PC-9 (cell line): Measurements from ENCODE around the gene KRTAP5-6. TPM values are rescaled to one million over a fixed set of nuclear protein-coding genes. Genes with fewer than 3 reads are reported as not detected.

ENCODE experiments used
- BruUV-seq: library from RNA; stranded (reverse); fragments of 400-500 nt; replicated peaks from 2 replicates; lab custom pipeline; 2021; lab: Mats Ljungman, UMichigan
- CTCF ChIA-PET: fragments of 300-600 bp; sonication (Branson Sonifier 250); formaldehyde crosslinking; loops from one replicate; lab custom pipeline; 2022; ENCODE audit warnings: antibody characterized with exemption; lab: Charles Lee
- POLR2A ChIA-PET: fragments of 300-600 bp; sonication (Branson Sonifier 250); formaldehyde crosslinking; loops from one replicate; lab custom pipeline; 2022; ENCODE audit warnings: antibody characterized with exemption; ENCODE audit not compliant: unreplicated experiment; lab: Charles Lee
- DNase-seq, 2 experiments: peaks; one replicate each; pipeline versions ENCODE4 v3.0.0 to v3.0.0-alpha.2; 2015 to 2022; ENCODE audit warnings: mixed read lengths in 1 of 2
- H2AFZ ChIP-seq: fragments of 200-600 bp; sonication (generic); 2 replicates; pipeline ENCODE4 v1.8.1; 2017; ENCODE audit warnings: antibody characterized with exemption
- H3F3A ChIP-seq: fragments of 200-600 bp; sonication (generic); 2 replicates; pipeline ENCODE4 v1.8.1; 2017; ENCODE audit warnings: antibody characterized with exemption, mild to moderate bottlenecking, low read depth; ENCODE audit not compliant: insufficient read depth
- H3K27ac ChIP-seq: fragments of 200-600 bp; sonication (generic); 2 replicates; pipeline ENCODE4 v1.6.1; 2016; ENCODE audit warnings: mixed run types
- H3K27me3 ChIP-seq: fragments of 200-600 bp; sonication (generic); 2 replicates; pipeline ENCODE4 v1.6.1; 2016; ENCODE audit warnings: low read depth, mixed run types; ENCODE audit not compliant: insufficient read depth
- H3K36me3 ChIP-seq: fragments of 200-600 bp; sonication (generic); 2 replicates; pipeline ENCODE4 v1.6.1; 2016; ENCODE audit warnings: low read depth, mixed run types
- H3K4me1 ChIP-seq: fragments of 200-600 bp; sonication (generic); replicated peaks from 2 replicates; pipeline ENCODE4 v1.6.1; 2016; ENCODE audit warnings: mixed run types; ENCODE audit not compliant: insufficient read depth
- H3K4me2 ChIP-seq: fragments of 200-600 bp; sonication (generic); 2 replicates; pipeline ENCODE4 v1.6.1; 2017; ENCODE audit warnings: mixed run types
- H3K4me3 ChIP-seq: fragments of 200-600 bp; sonication (generic); 2 replicates; pipeline ENCODE4 v1.6.1; 2016; ENCODE audit warnings: mixed run types
- H3K79me2 ChIP-seq: fragments of 200-600 bp; sonication (generic); 2 replicates; pipeline ENCODE4 v1.6.1; 2017; ENCODE audit warnings: low read depth, mixed run types
- H3K9me2 ChIP-seq: fragments of 200-600 bp; sonication (generic); 2 replicates; pipeline ENCODE4 v1.8.1; 2017; ENCODE audit warnings: mild to moderate bottlenecking; ENCODE audit not compliant: insufficient read depth
- H3K9me3 ChIP-seq: fragments of 200-600 bp; sonication (generic); 2 replicates; pipeline ENCODE4 v1.8.1; 2016; ENCODE audit warnings: low read depth; ENCODE audit not compliant: insufficient read depth
- H4K20me1 ChIP-seq: fragments of 200-600 bp; sonication (generic); 2 replicates; pipeline ENCODE4 v1.8.1; 2017; ENCODE audit not compliant: insufficient read depth
- EZH2 ChIP-seq: fragments of 200-600 bp; sonication (generic); IDR thresholded peaks from 2 replicates; pipeline ENCODE4 v1.8.0; 2017; ENCODE audit warnings: antibody characterized with exemption, low read depth
- intact Hi-C: fragments of 100-400 bp; cut with micrococcal nuclease; formaldehyde crosslinking; loops from one replicate; pipeline ENCODE4 v1.10.0; 2022; ENCODE audit not compliant: unreplicated experiment
- total RNA-seq: library from RNA; stranded (reverse); gene quantifications from 2 replicates; pipeline ENCODE4 v1.2.3, GENCODE V29; 2021
- TF ChIP-seq, protein P1 (sequence below): fragments of 200-600 bp; sonication (generic); conservative IDR thresholded peaks from 2 replicates; pipeline ENCODE4 v1.6.1; 2017; ENCODE audit warnings: mixed run types, antibody characterized with exemption, mild to moderate bottlenecking, moderate library complexity

Gene KRTAP5-6
- total RNA-seq, 1 experiment from 2014 or later, result not detected

GRCh38 chr11:1744137-1744886 lies 47.3 kb downstream of the KRTAP5-6 start:
- no peaks in the 10 kb centered on the region for H3K79me2 ChIP-seq
- no peaks in the 10 kb centered on the region for H3K36me3 ChIP-seq
- no peaks in the 10 kb centered on the region for H3K4me1 ChIP-seq
- ChIA-PET POLR2A (interaction anchor here (0.7 kb wide), 1 partner anchor 85 kb away, joined by 3 read pairs; no protein-coding TSS in a partner anchor), CTCF (interaction anchor here (0.7 kb wide), 1 partner anchor 1228 kb away, joined by 6 read pairs; no protein-coding TSS in a partner anchor)
- no peak overlapping the region for H3K4me3 ChIP-seq
- no peaks in the 10 kb centered on the region for H3K9me2 ChIP-seq
- H3F3A ChIP-seq, result peaks cover 16% of the 10 kb centered on the region
- intact Hi-C loops, result no loop called here
- H3K27ac ChIP-seq, result no peak overlapping the region
- DNase-seq, result no peak
- no peaks in the 10 kb centered on the region for H3K27me3 ChIP-seq
- no TSS peak for BruUV-seq
- no peak overlapping the region for H3K4me2 ChIP-seq
- H3K9me3 ChIP-seq, result no peaks in the 10 kb centered on the region
- TF ChIP-seq, protein P1, sequence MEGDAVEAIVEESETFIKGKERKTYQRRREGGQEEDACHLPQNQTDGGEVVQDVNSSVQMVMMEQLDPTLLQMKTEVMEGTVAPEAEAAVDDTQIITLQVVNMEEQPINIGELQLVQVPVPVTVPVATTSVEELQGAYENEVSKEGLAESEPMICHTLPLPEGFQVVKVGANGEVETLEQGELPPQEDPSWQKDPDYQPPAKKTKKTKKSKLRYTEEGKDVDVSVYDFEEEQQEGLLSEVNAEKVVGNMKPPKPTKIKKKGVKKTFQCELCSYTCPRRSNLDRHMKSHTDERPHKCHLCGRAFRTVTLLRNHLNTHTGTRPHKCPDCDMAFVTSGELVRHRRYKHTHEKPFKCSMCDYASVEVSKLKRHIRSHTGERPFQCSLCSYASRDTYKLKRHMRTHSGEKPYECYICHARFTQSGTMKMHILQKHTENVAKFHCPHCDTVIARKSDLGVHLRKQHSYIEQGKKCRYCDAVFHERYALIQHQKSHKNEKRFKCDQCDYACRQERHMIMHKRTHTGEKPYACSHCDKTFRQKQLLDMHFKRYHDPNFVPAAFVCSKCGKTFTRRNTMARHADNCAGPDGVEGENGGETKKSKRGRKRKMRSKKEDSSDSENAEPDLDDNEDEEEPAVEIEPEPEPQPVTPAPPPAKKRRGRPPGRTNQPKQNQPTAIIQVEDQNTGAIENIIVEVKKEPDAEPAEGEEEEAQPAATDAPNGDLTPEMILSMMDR, result no peak
- no peak for TF ChIP-seq EZH2
- H2AFZ ChIP-seq, result no peak overlapping the region
- no peaks in the 10 kb centered on the region for H4K20me1 ChIP-seq

- Histone ChIP-seq H3K36me3 (no peaks in the 10 kb centered on the region), H3K27me3 (no peaks in the 10 kb centered on the region), H2AFZ (no peak overlapping the region), H3K27ac (no peak overlapping the region), H3K4me2 (no peak overlapping the region), H3K4me3 (no peak overlapping the region), H3K9me3 (no peaks in the 10 kb centered on the region), H4K20me1 (no peaks in the 10 kb centered on the region), H3K9me2 (no peaks in the 10 kb centered on the region), H3F3A (peaks cover 16% of the 10 kb centered on the region), H3K79me2 (no peaks in the 10 kb centered on the region), H3K4me1 (no peaks in the 10 kb centered on the region)
- no peak for DNase-seq
- intact Hi-C loops, result no loop called here
- CTCF ChIA-PET, result no interaction called here
- BruUV-seq, result no TSS peak
- TF ChIP-seq, protein P1, result no peak
- TF ChIP-seq EZH2, result no peak
- POLR2A ChIA-PET, result interaction anchor here (0.7 kb wide), 1 partner anchor 86 kb away, joined by 3 read pairs; no protein-coding TSS in a partner anchor
These were observed 48.1 kb downstream of the KRTAP5-6 start for GRCh38 chr11:1744891-1745700.

DNA sequence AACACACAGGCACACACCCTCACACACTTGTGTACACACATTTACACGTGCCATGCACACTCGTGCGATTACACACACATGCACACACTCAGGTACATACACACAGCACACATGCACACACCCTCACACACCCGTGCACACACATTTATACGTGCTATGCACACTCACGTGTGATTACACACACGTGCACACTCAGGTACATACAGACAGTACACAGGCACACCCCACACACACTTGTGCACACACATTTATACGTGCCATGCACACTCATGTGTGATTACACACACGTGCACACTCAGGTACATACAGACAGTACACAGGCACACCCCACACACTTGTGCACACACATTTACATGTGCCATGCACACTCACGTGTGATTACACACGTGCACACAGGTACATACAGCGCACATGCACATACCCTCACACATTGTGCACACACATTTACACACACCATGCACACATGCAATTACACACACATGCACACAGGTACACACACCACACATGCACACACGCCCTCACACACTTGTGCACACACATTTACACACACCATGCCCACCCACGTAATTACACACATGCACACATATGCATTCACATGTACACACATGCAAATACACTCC lies 48.8 kb downstream of the KRTAP5-6 start:
- Histone ChIP-seq H3K9me3 (no peaks in the 10 kb centered on the region), H3K9me2 (no peaks in the 10 kb centered on the region), H3K27ac (no peak overlapping the region), H4K20me1 (no peaks in the 10 kb centered on the region), H2AFZ (no peak overlapping the region), H3K4me3 (no peak overlapping the region), H3K4me2 (no peak overlapping the region), H3K79me2 (no peaks in the 10 kb centered on the region), H3F3A (peaks cover 16% of the 10 kb centered on the region), H3K36me3 (no peaks in the 10 kb centered on the region), H3K27me3 (no peaks in the 10 kb centered on the region), H3K4me1 (no peaks in the 10 kb centered on the region)
- ChIA-PET CTCF (no interaction called here), POLR2A (no interaction called here)
- TF ChIP-seq, protein P1, result no peak
- TF ChIP-seq EZH2, result no peak
- no TSS peak for BruUV-seq
- no peak for DNase-seq
- intact Hi-C loops, result no loop called here
